ENCODE results near the gene BST2.

DNA sequence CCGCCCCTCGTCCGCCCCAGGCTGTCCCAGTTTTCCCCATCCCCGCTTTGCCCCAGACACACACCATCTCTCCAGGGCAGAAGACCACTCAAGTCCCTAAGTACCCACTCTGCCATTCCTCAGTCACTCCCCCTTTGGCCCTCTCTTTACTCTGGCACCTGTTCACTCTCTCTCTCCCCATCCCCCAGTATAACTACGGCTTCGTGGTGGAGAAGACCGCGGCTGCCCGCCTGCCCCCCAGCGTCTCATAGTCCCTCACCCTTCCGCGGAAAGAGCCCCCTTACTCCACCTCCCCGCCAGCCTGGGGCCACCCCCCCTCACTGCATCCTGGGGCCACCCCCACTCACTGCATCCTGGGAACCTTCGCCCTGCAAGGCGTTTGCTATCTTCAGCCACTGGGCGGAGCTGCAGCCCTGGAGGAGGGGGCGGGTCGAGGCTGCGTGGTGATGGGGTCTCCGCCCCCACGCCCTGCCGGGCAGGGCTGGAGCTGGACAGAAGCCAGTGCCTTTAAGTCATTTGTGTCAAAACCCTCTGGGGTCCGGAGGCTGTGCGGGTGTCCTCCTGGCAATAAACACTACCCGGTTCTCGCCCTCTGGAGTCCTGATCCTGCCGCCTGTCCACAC lies 19.4 kb upstream of the BST2 start:
- TF ChIP-seq POLR2AphosphoS5 (IDR thresholded peaks at IDR 0.05) (no peak), POLR2A (IDR thresholded peaks at IDR 0.05) (no peak)
- TF ChIP-seq, protein P1, sequence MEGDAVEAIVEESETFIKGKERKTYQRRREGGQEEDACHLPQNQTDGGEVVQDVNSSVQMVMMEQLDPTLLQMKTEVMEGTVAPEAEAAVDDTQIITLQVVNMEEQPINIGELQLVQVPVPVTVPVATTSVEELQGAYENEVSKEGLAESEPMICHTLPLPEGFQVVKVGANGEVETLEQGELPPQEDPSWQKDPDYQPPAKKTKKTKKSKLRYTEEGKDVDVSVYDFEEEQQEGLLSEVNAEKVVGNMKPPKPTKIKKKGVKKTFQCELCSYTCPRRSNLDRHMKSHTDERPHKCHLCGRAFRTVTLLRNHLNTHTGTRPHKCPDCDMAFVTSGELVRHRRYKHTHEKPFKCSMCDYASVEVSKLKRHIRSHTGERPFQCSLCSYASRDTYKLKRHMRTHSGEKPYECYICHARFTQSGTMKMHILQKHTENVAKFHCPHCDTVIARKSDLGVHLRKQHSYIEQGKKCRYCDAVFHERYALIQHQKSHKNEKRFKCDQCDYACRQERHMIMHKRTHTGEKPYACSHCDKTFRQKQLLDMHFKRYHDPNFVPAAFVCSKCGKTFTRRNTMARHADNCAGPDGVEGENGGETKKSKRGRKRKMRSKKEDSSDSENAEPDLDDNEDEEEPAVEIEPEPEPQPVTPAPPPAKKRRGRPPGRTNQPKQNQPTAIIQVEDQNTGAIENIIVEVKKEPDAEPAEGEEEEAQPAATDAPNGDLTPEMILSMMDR (IDR thresholded peaks at IDR 0.05) = no peak
